PFSK-1 (cell line): ENCODE measurements around the gene DNAAF3.

Experiments used
- POLR2AphosphoS5 ChIP-seq: IDR thresholded peaks from 2 replicates; pipeline ENCODE4 v1.6.1; 2012; ENCODE audit warnings: low read depth, mild to moderate bottlenecking, control low read depth, low read length, moderate library complexity
- SIN3A ChIP-seq: IDR thresholded peaks from 2 replicates; pipeline ENCODE4 v1.6.1; 2012; ENCODE audit warnings: mild to moderate bottlenecking, low read length, moderate library complexity, borderline replicate concordance; ENCODE audit not compliant: insufficient read depth
- TF ChIP-seq, protein P1 (sequence below), 2 experiments: IDR thresholded peaks; 2 replicates each; pipeline versions ENCODE4 v1.6.1 to v1.8.0; 2011 to 2012; ENCODE audit warnings: low read depth in 2 of 2, low read length in 2 of 2, control low read depth in 1 of 2, inconsistent platforms in 1 of 2, mild to moderate bottlenecking in 1 of 2, moderate library complexity in 1 of 2; ENCODE audit not compliant: insufficient read depth in 1 of 2

DNA sequence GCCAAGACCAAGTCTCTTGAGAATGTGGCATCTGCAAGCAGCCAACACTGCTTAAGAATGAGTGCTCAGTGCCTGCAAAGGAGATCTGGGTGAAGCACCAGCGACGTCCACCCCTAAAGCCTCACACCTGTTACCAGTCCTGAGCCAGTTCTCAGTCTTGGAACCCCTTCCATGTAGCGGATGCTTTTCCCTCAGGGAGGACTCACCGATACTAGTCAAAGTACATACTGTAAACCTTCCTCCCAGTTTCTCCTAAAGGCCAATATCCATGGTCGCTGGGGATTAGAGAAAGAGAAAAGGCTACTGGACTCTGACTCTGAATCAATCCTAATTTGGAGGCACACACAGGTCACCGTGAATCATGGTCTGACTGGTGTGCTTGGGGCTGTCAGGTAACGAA lies 47.1 kb upstream of the DNAAF3 start:
- TF ChIP-seq POLR2AphosphoS5 (no peak), SIN3A (no peak)
- TF ChIP-seq, protein P1, sequence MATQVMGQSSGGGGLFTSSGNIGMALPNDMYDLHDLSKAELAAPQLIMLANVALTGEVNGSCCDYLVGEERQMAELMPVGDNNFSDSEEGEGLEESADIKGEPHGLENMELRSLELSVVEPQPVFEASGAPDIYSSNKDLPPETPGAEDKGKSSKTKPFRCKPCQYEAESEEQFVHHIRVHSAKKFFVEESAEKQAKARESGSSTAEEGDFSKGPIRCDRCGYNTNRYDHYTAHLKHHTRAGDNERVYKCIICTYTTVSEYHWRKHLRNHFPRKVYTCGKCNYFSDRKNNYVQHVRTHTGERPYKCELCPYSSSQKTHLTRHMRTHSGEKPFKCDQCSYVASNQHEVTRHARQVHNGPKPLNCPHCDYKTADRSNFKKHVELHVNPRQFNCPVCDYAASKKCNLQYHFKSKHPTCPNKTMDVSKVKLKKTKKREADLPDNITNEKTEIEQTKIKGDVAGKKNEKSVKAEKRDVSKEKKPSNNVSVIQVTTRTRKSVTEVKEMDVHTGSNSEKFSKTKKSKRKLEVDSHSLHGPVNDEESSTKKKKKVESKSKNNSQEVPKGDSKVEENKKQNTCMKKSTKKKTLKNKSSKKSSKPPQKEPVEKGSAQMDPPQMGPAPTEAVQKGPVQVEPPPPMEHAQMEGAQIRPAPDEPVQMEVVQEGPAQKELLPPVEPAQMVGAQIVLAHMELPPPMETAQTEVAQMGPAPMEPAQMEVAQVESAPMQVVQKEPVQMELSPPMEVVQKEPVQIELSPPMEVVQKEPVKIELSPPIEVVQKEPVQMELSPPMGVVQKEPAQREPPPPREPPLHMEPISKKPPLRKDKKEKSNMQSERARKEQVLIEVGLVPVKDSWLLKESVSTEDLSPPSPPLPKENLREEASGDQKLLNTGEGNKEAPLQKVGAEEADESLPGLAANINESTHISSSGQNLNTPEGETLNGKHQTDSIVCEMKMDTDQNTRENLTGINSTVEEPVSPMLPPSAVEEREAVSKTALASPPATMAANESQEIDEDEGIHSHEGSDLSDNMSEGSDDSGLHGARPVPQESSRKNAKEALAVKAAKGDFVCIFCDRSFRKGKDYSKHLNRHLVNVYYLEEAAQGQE (IDR thresholded peaks at IDR 0.05; ENCODE audit: insufficient read depth in 1 of 2, low read depth in 2 of 2, low read length in 2 of 2): no peak
